Gastrocnemius medialis (tissue), 4 donors: ENCODE data around the gene B4GALNT2.

Experiments
- POLR2A ChIP-seq, 2 donors: fragments of 450-650 bp; IDR thresholded peaks; one replicate each; pipeline ENCODE4 v1.6.1; 2017; ENCODE audit warnings: antibody characterized with exemption in 2 of 2, mild to moderate bottlenecking in 2 of 2, moderate library complexity in 2 of 2
- TF ChIP-seq, protein P1 (sequence below), 5 experiments: fragments of 450-650 bp in 3 of 5; fragments of 200-600 bp in 2 of 5; sonication (generic) in 2 of 5; IDR thresholded peaks in 4 of 5; conservative IDR thresholded peaks in 1 of 5; 1 replicate in 4 of 5; 2 replicates in 1 of 5; pipeline ENCODE4 v1.5.1; 2016 to 2019; ENCODE audit warnings: antibody characterized with exemption in 5 of 5, mild to moderate bottlenecking in 3 of 5, moderate library complexity in 3 of 5

DNA sequence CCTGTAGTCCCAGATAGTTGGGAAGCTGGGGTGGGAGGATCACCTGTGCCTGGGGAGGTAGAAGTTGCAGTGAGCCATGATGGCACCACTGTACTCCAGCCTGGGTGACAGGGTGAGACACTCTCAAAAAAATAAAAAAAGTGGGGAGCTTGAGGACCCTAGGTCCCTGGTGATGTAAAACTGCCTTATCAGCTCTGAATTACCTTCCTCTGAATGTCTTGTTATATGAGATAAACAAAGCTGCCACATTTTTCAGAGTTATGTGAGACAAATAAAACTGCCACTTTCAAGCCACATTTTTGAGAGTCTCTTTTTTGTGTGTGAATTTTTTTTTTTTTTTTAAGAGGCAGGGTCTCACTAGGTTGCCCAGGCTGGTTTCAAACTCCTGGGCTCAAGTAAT lies 32.0 kb upstream of the B4GALNT2 start:
- TF ChIP-seq, protein P1, sequence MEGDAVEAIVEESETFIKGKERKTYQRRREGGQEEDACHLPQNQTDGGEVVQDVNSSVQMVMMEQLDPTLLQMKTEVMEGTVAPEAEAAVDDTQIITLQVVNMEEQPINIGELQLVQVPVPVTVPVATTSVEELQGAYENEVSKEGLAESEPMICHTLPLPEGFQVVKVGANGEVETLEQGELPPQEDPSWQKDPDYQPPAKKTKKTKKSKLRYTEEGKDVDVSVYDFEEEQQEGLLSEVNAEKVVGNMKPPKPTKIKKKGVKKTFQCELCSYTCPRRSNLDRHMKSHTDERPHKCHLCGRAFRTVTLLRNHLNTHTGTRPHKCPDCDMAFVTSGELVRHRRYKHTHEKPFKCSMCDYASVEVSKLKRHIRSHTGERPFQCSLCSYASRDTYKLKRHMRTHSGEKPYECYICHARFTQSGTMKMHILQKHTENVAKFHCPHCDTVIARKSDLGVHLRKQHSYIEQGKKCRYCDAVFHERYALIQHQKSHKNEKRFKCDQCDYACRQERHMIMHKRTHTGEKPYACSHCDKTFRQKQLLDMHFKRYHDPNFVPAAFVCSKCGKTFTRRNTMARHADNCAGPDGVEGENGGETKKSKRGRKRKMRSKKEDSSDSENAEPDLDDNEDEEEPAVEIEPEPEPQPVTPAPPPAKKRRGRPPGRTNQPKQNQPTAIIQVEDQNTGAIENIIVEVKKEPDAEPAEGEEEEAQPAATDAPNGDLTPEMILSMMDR (IDR thresholded peaks at IDR 0.05 in 4 of 5, conservative IDR thresholded peaks at IDR 0.05 in 1 of 5), result no peak
- no peak for TF ChIP-seq POLR2A (IDR thresholded peaks at IDR 0.05)
